Measurements from ENCODE around the gene SPRTN. TPM values are rescaled to one million over a fixed set of nuclear protein-coding genes. Genes with fewer than 3 reads are reported as not detected.

The SPRTN gene
- total RNA-seq, 1 experiment from 2014 or later: 14.9 TPM

- intact Hi-C loops (cut with micrococcal nuclease): no loop called here
- POLR2A ChIA-PET: no interaction called here
- Histone ChIP-seq H3K27me3 (ENCODE audit: insufficient read depth, low read length) (no peaks in the 10 kb centered on the region), H3K4me3 (replicated peaks in 1 of 2; ENCODE audit: low read depth in 1 of 2, low read length in 2 of 2) (no peak overlapping the region), H3K9me3 (ENCODE audit: control insufficient read depth in 1 of 2, insufficient read depth in 1 of 2, low read depth in 1 of 2, low read length in 2 of 2) (no peaks in the 10 kb centered on the region), H3K4me1 (ENCODE audit: control insufficient read depth in 1 of 2, insufficient read depth in 2 of 2, low read length in 2 of 2) (no peaks in the 10 kb centered on the region), H3K9ac (ENCODE audit: low read length) (no peak overlapping the region), H3K27ac (ENCODE audit: low read depth, low read length) (no peak overlapping the region), H3K4me2 (ENCODE audit: low read length) (no peak overlapping the region), H3K9me2 (ENCODE audit: insufficient read depth) (no peaks in the 10 kb centered on the region), H3K79me2 (ENCODE audit: insufficient read depth, low read length) (peaks cover 96% of the 10 kb centered on the region), H4K20me1 (ENCODE audit: insufficient read depth) (peaks cover 12% of the 10 kb centered on the region; the same call in 1 of the 2 replicates), H2AFZ (ENCODE audit: low read depth, low read length, poor library complexity, severe bottlenecking) (no peak overlapping the region), H3K36me3 (ENCODE audit: control insufficient read depth in 1 of 2, insufficient read depth in 2 of 2, low read length in 2 of 2) (0 out of 4 replicates have a peak, but pooled peaks cover 0 to 3% of the 10 kb centered on the region in 2 experiments)
- BruUV-seq (replicated peaks): no TSS peak
- ATAC-seq: no peak
- CTCF ChIA-PET: no interaction called here
- TF ChIP-seq CEBPB (IDR thresholded peaks at IDR 0.05; ENCODE audit: low read depth) (no peak), FOSL1 (IDR thresholded peaks at IDR 0.05; ENCODE audit: low read depth) (no peak), EZH2 (IDR thresholded peaks at IDR 0.05) (no peak), SRF (IDR thresholded peaks at IDR 0.05; ENCODE audit: low read depth) (no peak), TCF7L2 (IDR thresholded peaks at IDR 0.05; ENCODE audit: borderline replicate concordance, extremely low read depth, insufficient read depth, insufficient read length) (no peak), EGR1 (IDR thresholded peaks at IDR 0.05; ENCODE audit: low read depth) (no peak), CTCF (IDR thresholded peaks at IDR 0.05 in 2 of 3, conservative IDR thresholded peaks at IDR 0.05 in 1 of 3; ENCODE audit: borderline replicate concordance in 1 of 3, insufficient read depth in 1 of 3, low read depth in 2 of 3, low read length in 2 of 3) (no peak), ZBTB33 (IDR thresholded peaks at IDR 0.05; ENCODE audit: extremely low read depth, insufficient replicate concordance, low read length) (no peak), YY1 (IDR thresholded peaks at IDR 0.05; ENCODE audit: extremely low read depth, insufficient replicate concordance, low read depth, low read length) (no peak), CBX3 (IDR thresholded peaks at IDR 0.05; ENCODE audit: low read depth) (no peak), ZNF274 (IDR thresholded peaks at IDR 0.05; ENCODE audit: low read depth, low read length) (no peak), JUND (IDR thresholded peaks at IDR 0.05) (no peak)
- RAD21 ChIA-PET (ENCODE audit: low non-redundant PET in 1 of 2, low total read pairs in 2 of 2, uncharacterized antibody in 2 of 2, unreplicated experiment in 2 of 2): no interaction called here
- DNase-seq (ENCODE audit: low read depth, low spot score): no peak
Observed at GRCh38 chr1:231376101-231376500, 38.0 kb downstream of the SPRTN start.
